Measurements from ENCODE around the gene PCDHA9. TPM values are rescaled to one million over a fixed set of nuclear protein-coding genes. Genes with fewer than 3 reads are reported as not detected.
"Not testable (repeated sequence)": the region's sequence is repeated elsewhere in the genome, so short reads cannot be mapped to it uniquely, and the experiment has no call there.

Gene PCDHA9
- polyA plus RNA-seq, 1 experiment: 0.06 TPM

- ChIA-PET POLR2A (no interaction called here), CTCF (interaction anchor here (1.0 kb wide), 1 partner anchor 14 kb away, joined by 3 read pairs; the partner anchor contains the start of gene PCDHA5)
- no peak for TF ChIP-seq CTCF (IDR thresholded peaks at IDR 0.05; ENCODE audit: insufficient read depth, low read depth, low read length)
- no peak for DNase-seq (ENCODE audit: low read depth)
- H3K36me3 ChIP-seq (ENCODE audit: control insufficient read depth, insufficient read depth, low read length): no peaks in the 10 kb centered on the region
- no peak overlapping the region for H3K4me3 ChIP-seq (ENCODE audit: low read depth, low read length)
- H3K27me3 ChIP-seq (ENCODE audit: control insufficient read depth, insufficient read depth, low read length): no peaks in the 10 kb centered on the region
These were observed 12.3 kb upstream of the PCDHA9 start for GRCh38 chr5:140835622-140836510.

GRCh38 chr5:140840978-140841962 lies 6.9 kb upstream of the PCDHA9 start, which contains the start of gene PCDHA8:
TSS of gene PCDHA8 (plus strand) at chr5:140841187. CDS start at chr5:140841322, 135 bp downstream.
- Histone ChIP-seq H3K27me3 (ENCODE audit: control insufficient read depth, insufficient read depth, low read length) (no peaks in the 10 kb centered on the region), H3K4me3 (ENCODE audit: low read depth, low read length) (no peak within 1 kb of the TSS), H3K36me3 (ENCODE audit: control insufficient read depth, insufficient read depth, low read length) (no peaks in the 10 kb centered on the region)
- no peak for DNase-seq (ENCODE audit: low read depth)
- CTCF ChIA-PET: interaction anchor here (0.9 kb wide), 1 partner anchor 15 kb away, joined by 3 read pairs; no protein-coding TSS in a partner anchor
- no peak for TF ChIP-seq CTCF (IDR thresholded peaks at IDR 0.05; ENCODE audit: insufficient read depth, low read depth, low read length)
- POLR2A ChIA-PET: no interaction called here

- ChIA-PET POLR2A (no interaction called here), CTCF (no interaction called here)
- TF ChIP-seq CTCF (IDR thresholded peaks at IDR 0.05; ENCODE audit: insufficient read depth, low read depth, low read length): no peak
- H3K36me3 ChIP-seq (ENCODE audit: control insufficient read depth, insufficient read depth, low read length): no peaks in the 10 kb centered on the region
- H3K27me3 ChIP-seq (ENCODE audit: control insufficient read depth, insufficient read depth, low read length): no peaks in the 10 kb centered on the region
- no peak overlapping the region for H3K4me3 ChIP-seq (ENCODE audit: low read depth, low read length)
- no peak for DNase-seq (ENCODE audit: low read depth)
These were observed 5.1 kb upstream of the PCDHA9 start for GRCh38 chr5:140842798-140843733.

GRCh38 chr5:140849831-140850634 lies 1.9 kb downstream of the PCDHA9 start:
- DNase-seq (ENCODE audit: low read depth); CTCF ChIA-PET; H3K27me3 ChIP-seq (ENCODE audit: control insufficient read depth, insufficient read depth, low read length); H3K4me3 ChIP-seq (ENCODE audit: low read depth, low read length); H3K36me3 ChIP-seq (ENCODE audit: control insufficient read depth, insufficient read depth, low read length); POLR2A ChIA-PET: not testable (repeated sequence)
